Measurements from ENCODE around the gene MYO1D. TPM values are rescaled to one million over a fixed set of nuclear protein-coding genes. Genes with fewer than 3 reads are reported as not detected.

Gene MYO1D
- total RNA-seq, 1 experiment from 2014 or later, result 57.2 TPM

- H3K27ac Mint-ChIP-seq (ENCODE audit: unreplicated experiment), result no peak overlapping the region
- H3K4me1 Mint-ChIP-seq (ENCODE audit: low read depth, unreplicated experiment), result no peaks in the 10 kb centered on the region
- no peaks in the 10 kb centered on the region for H3K36me3 Mint-ChIP-seq (ENCODE audit: insufficient read depth, unreplicated experiment)
- no peak for TF ChIP-seq CTCF (IDR thresholded peaks at IDR 0.05; ENCODE audit: unreplicated experiment)
- H3K4me3 Mint-ChIP-seq (ENCODE audit: low read depth, unreplicated experiment), result no peak overlapping the region
- no peaks in the 10 kb centered on the region for H3K27me3 Mint-ChIP-seq (ENCODE audit: unreplicated experiment)
- DNase-seq, result no peak
- CTCF ChIA-PET, result interaction anchor here (0.6 kb wide), 1 partner anchor 1006 kb away, joined by 4 read pairs; no protein-coding TSS in a partner anchor
- no peaks in the 10 kb centered on the region for H3K9me3 Mint-ChIP-seq (ENCODE audit: low read depth, unreplicated experiment)
- intact Hi-C loops (cut with micrococcal nuclease; ENCODE audit: unreplicated experiment), result no loop called here
- no TSS peak for BruUV-seq (replicated peaks)
These were observed 285.5 kb downstream of the MYO1D start for GRCh38 chr17:32591405-32591804.

- Mint-ChIP-seq H3K4me3 (ENCODE audit: low read depth, unreplicated experiment) (no peak overlapping the region), H3K27ac (ENCODE audit: unreplicated experiment) (no peak overlapping the region), H3K27me3 (ENCODE audit: unreplicated experiment) (no peaks in the 10 kb centered on the region), H3K9me3 (ENCODE audit: low read depth, unreplicated experiment) (no peaks in the 10 kb centered on the region), H3K4me1 (ENCODE audit: low read depth, unreplicated experiment) (no peaks in the 10 kb centered on the region), H3K36me3 (ENCODE audit: insufficient read depth, unreplicated experiment) (no peaks in the 10 kb centered on the region)
- BruUV-seq (replicated peaks), result no TSS peak
- no peak for TF ChIP-seq CTCF (IDR thresholded peaks at IDR 0.05; ENCODE audit: unreplicated experiment)
- CTCF ChIA-PET, result interaction anchor here (0.6 kb wide), 1 partner anchor 1006 kb away, joined by 4 read pairs; no protein-coding TSS in a partner anchor
- intact Hi-C loops (cut with micrococcal nuclease; ENCODE audit: unreplicated experiment), result no loop called here
- DNase-seq, result no peak
These were observed 285.9 kb downstream of the MYO1D start for GRCh38 chr17:32590974-32591373.

- no peaks in the 10 kb centered on the region for H3K9me3 Mint-ChIP-seq (ENCODE audit: low read depth, unreplicated experiment)
- peak; percentile 10 for DNase-seq
- intact Hi-C loops (cut with micrococcal nuclease; ENCODE audit: unreplicated experiment), result no loop called here
- no peaks in the 10 kb centered on the region for H3K27me3 Mint-ChIP-seq (ENCODE audit: unreplicated experiment)
- CTCF ChIA-PET, result interaction anchor here (1.5 kb wide), 1 partner anchor 126 kb away, joined by 3 read pairs; no protein-coding TSS in a partner anchor
- BruUV-seq (replicated peaks), result no TSS peak
- H3K27ac Mint-ChIP-seq (ENCODE audit: unreplicated experiment), result no peak overlapping the region
- no peak overlapping the region for H3K4me3 Mint-ChIP-seq (ENCODE audit: low read depth, unreplicated experiment)
- H3K4me1 Mint-ChIP-seq (ENCODE audit: low read depth, unreplicated experiment), result no peaks in the 10 kb centered on the region
- H3K36me3 Mint-ChIP-seq (ENCODE audit: insufficient read depth, unreplicated experiment), result no peaks in the 10 kb centered on the region
- peak; percentile 27 for TF ChIP-seq CTCF (IDR thresholded peaks at IDR 0.05; ENCODE audit: unreplicated experiment)
These were observed 287.9 kb downstream of the MYO1D start for GRCh38 chr17:32588982-32589381.

GRCh38 chr17:32588135-32588534 lies 288.8 kb downstream of the MYO1D start:
- H3K36me3 Mint-ChIP-seq (ENCODE audit: insufficient read depth, unreplicated experiment), result no peaks in the 10 kb centered on the region
- CTCF ChIA-PET, result interaction anchor here (1.5 kb wide), 1 partner anchor 125 kb away, joined by 3 read pairs; no protein-coding TSS in a partner anchor
- no peak overlapping the region for H3K4me3 Mint-ChIP-seq (ENCODE audit: low read depth, unreplicated experiment)
- no TSS peak for BruUV-seq (replicated peaks)
- no peak for TF ChIP-seq CTCF (IDR thresholded peaks at IDR 0.05; ENCODE audit: unreplicated experiment)
- H3K4me1 Mint-ChIP-seq (ENCODE audit: low read depth, unreplicated experiment), result no peaks in the 10 kb centered on the region
- DNase-seq, result no peak
- H3K27me3 Mint-ChIP-seq (ENCODE audit: unreplicated experiment), result no peaks in the 10 kb centered on the region
- H3K27ac Mint-ChIP-seq (ENCODE audit: unreplicated experiment), result no peak overlapping the region
- H3K9me3 Mint-ChIP-seq (ENCODE audit: low read depth, unreplicated experiment), result no peaks in the 10 kb centered on the region
- intact Hi-C loops (cut with micrococcal nuclease; ENCODE audit: unreplicated experiment), result no loop called here
